HEK293 (cell line): ENCODE results near the gene XRN2.

Source experiments
- CTCF ChIA-PET: fragments of 350-600 bp; formaldehyde crosslinking; extraction: SDS; loops from one replicate; lab custom pipeline; 2021; ENCODE audit warnings: antibody characterized with exemption; lab: Yijun Ruan, JAX
- POLR2A ChIA-PET: fragments of 300-600 bp; formaldehyde crosslinking; extraction: SDS; loops from one replicate; lab custom pipeline; 2020; ENCODE audit warnings: antibody characterized with exemption, inconsistent platforms; lab: Yijun Ruan, JAX
- H3K27ac ChIP-seq: fragments of 200-500 bp; sonication (Bioruptor generic); 2 replicates; pipeline ENCODE4 v1.5.1; 2014; ENCODE audit warnings: low read depth, low read length, control low read depth, inconsistent platforms; ENCODE audit errors: extremely low read depth
- H3K36me3 ChIP-seq, 2 experiments: fragments of 200-500 bp in 1 of 2; sonication (Bioruptor generic) in 1 of 2; 1 replicate in 1 of 2; 2 replicates in 1 of 2; pipeline ENCODE4 v1.5.1; 2014 to 2017; ENCODE audit warnings: inconsistent platforms in 2 of 2, low read length in 2 of 2; ENCODE audit not compliant: control insufficient read depth in 2 of 2, insufficient read depth in 1 of 2
- H3K4me1 ChIP-seq: fragments of 200-500 bp; sonication (Bioruptor generic); 2 replicates; pipeline ENCODE4 v1.5.1; 2014; ENCODE audit warnings: mild to moderate bottlenecking, low read length, inconsistent platforms; ENCODE audit not compliant: control insufficient read depth, insufficient read depth
- H3K4me3 ChIP-seq: 2 replicates; pipeline ENCODE4 v1.5.1; 2011; ENCODE audit warnings: low read depth, mild to moderate bottlenecking, control low read depth, low read length, moderate library complexity
- H3K9me3 ChIP-seq: fragments of 200-500 bp; sonication (Bioruptor generic); 2 replicates; pipeline ENCODE4 v1.5.1; 2014; ENCODE audit warnings: low read depth, low read length, inconsistent platforms; ENCODE audit not compliant: control insufficient read depth, insufficient read depth
- BCL6B ChIP-seq: fragments of 450-650 bp; formaldehyde crosslinking; IDR thresholded peaks from 2 replicates; pipeline ENCODE4 v1.5.1; 2017; ENCODE audit warnings: missing biosample characterization, missing genetic modification characterization
- CTCF ChIP-seq: fragments of 450-650 bp; formaldehyde crosslinking; IDR thresholded peaks from 2 replicates; pipeline ENCODE4 v1.5.1; 2016; ENCODE audit warnings: missing biosample characterization, missing genetic modification characterization
- GFI1B ChIP-seq: fragments of 450-650 bp; formaldehyde crosslinking; IDR thresholded peaks from 2 replicates; pipeline ENCODE4 v1.5.1; 2016; ENCODE audit warnings: missing biosample characterization, missing genetic modification characterization
- KLF16 ChIP-seq: fragments of 450-650 bp; formaldehyde crosslinking; IDR thresholded peaks from 2 replicates; pipeline ENCODE4 v1.5.1; 2017; ENCODE audit warnings: missing biosample characterization, missing genetic modification characterization
- PRDM4 ChIP-seq: fragments of 450-650 bp; formaldehyde crosslinking; IDR thresholded peaks from 2 replicates; pipeline ENCODE4 v1.5.1; 2017; ENCODE audit warnings: missing biosample characterization, missing genetic modification characterization
- SP7 ChIP-seq: fragments of 450-650 bp; formaldehyde crosslinking; IDR thresholded peaks from 2 replicates; pipeline ENCODE4 v1.5.1; 2016; ENCODE audit warnings: missing biosample characterization, missing genetic modification characterization
- ZBTB11 ChIP-seq: fragments of 450-650 bp; formaldehyde crosslinking; conservative IDR thresholded peaks from 2 replicates; pipeline ENCODE4 v1.5.1; 2016; ENCODE audit warnings: low read depth, missing biosample characterization, missing genetic modification characterization
- ZBTB6 ChIP-seq: fragments of 450-650 bp; formaldehyde crosslinking; IDR thresholded peaks from 2 replicates; pipeline ENCODE4 v1.5.1; 2017; ENCODE audit warnings: missing biosample characterization, missing genetic modification characterization
- ZNF155 ChIP-seq: fragments of 450-650 bp; formaldehyde crosslinking; IDR thresholded peaks from 2 replicates; pipeline ENCODE4 v1.5.1; 2016; ENCODE audit warnings: missing biosample characterization, missing genetic modification characterization
- ZNF2 ChIP-seq: fragments of 450-650 bp; formaldehyde crosslinking; IDR thresholded peaks from 2 replicates; pipeline ENCODE4 v1.5.1; 2016; ENCODE audit warnings: missing biosample characterization, missing genetic modification characterization
- ZNF202 ChIP-seq: fragments of 450-650 bp; formaldehyde crosslinking; IDR thresholded peaks from 2 replicates; pipeline ENCODE4 v1.5.1; 2016; ENCODE audit warnings: missing biosample characterization, missing genetic modification characterization, borderline replicate concordance
- ZNF302 ChIP-seq: fragments of 450-650 bp; formaldehyde crosslinking; IDR thresholded peaks from 2 replicates; pipeline ENCODE4 v1.5.1; 2016; ENCODE audit warnings: missing biosample characterization, missing genetic modification characterization, low read depth
- ZNF362 ChIP-seq: fragments of 450-650 bp; formaldehyde crosslinking; IDR thresholded peaks from 2 replicates; pipeline ENCODE4 v1.5.1; 2016; ENCODE audit warnings: missing biosample characterization, missing genetic modification characterization
- ZNF488 ChIP-seq: fragments of 450-650 bp; formaldehyde crosslinking; IDR thresholded peaks from 2 replicates; pipeline ENCODE4 v1.5.1; 2016; ENCODE audit warnings: missing biosample characterization, missing genetic modification characterization
- ZNF510 ChIP-seq: fragments of 450-650 bp; formaldehyde crosslinking; IDR thresholded peaks from 2 replicates; pipeline ENCODE4 v1.5.1; 2018; ENCODE audit warnings: mild to moderate bottlenecking, missing genetic modification characterization, missing biosample characterization; ENCODE audit not compliant: insufficient replicate concordance
- ZNF629 ChIP-seq: fragments of 450-650 bp; formaldehyde crosslinking; IDR thresholded peaks from 2 replicates; pipeline ENCODE4 v1.5.1; 2017; ENCODE audit warnings: missing biosample characterization, missing genetic modification characterization
- ZNF664 ChIP-seq: fragments of 450-650 bp; formaldehyde crosslinking; IDR thresholded peaks from 2 replicates; pipeline ENCODE4 v1.5.1; 2016; ENCODE audit warnings: missing biosample characterization, missing genetic modification characterization
- ZXDB ChIP-seq: fragments of 450-650 bp; formaldehyde crosslinking; IDR thresholded peaks from 2 replicates; pipeline ENCODE4 v1.5.1; 2016; ENCODE audit warnings: missing biosample characterization, missing genetic modification characterization

XRN2 gene

GRCh38 chr20:21395666-21396598, 92.8 kb downstream of the XRN2 start:
- POLR2A ChIA-PET, result interaction anchor here (0.5 kb wide), 1 partner anchor 93 kb away, joined by 3 read pairs; the partner anchor contains the start of gene XRN2

More at GRCh38 chr20:21395666-21396598, 92.8 kb downstream of the XRN2 start:
- H3K27ac ChIP-seq, result peak overlapping the region; percentile 95; the same call in 1 of the 2 replicates
- peak overlapping the region; percentile 53; the same call in 1 of the 2 replicates for H3K4me3 ChIP-seq
- TF ChIP-seq ZNF488 (tag by site-specific recombination) (no peak), BCL6B (tag by site-specific recombination) (no peak), ZNF2 (tag by site-specific recombination) (no peak), ZNF629 (peak; percentile 57; the same call in 1 of the 2 replicates), ZNF302 (tag by site-specific recombination) (no peak), ZXDB (tag by site-specific recombination) (peak; percentile 45; the same call in 1 of the 2 replicates), ZNF362 (tag by site-specific recombination) (no peak), KLF16 (tag by site-specific recombination) (no peak), SP7 (peak; percentile 43; the same call in 1 of the 2 replicates), PRDM4 (no peak), ZBTB6 (tag by site-specific recombination) (no peak), GFI1B (tag by site-specific recombination) (no peak), CTCF (no peak), ZBTB11 (0 out of 2 replicates have a peak, but pooled peaks have one; percentile 13), ZNF202 (tag by site-specific recombination) (0 out of 2 replicates have a peak, but pooled peaks have one; percentile 70), ZNF510 (tag by site-specific recombination) (no peak), ZNF155 (tag by site-specific recombination) (no peak), ZNF664 (tag by site-specific recombination) (no peak)
- CTCF ChIA-PET, result interaction anchor here (0.6 kb wide), 1 partner anchor 14 kb away, joined by 4 read pairs; no protein-coding TSS in a partner anchor
- H3K36me3 ChIP-seq, result no peaks in the 10 kb centered on the region
- no peaks in the 10 kb centered on the region for H3K9me3 ChIP-seq
- H3K4me1 ChIP-seq, result peaks cover 16% of the 10 kb centered on the region
